Germinal center (tissue), 1 donor: Measurements from ENCODE around the gene PUDP.
A peak's percentile ranks its signal among the peaks of the same experiment; 100 is the strongest.
"Not testable (repeated sequence)": the region's sequence is repeated elsewhere in the genome, so short reads cannot be mapped to it uniquely, and the experiment has no call there.

Experiments used
- DNase-seq: peaks from one replicate; pipeline ENCODE4 v3.0.0; 2012; ENCODE audit warnings: mixed read lengths, low spot score

Gene PUDP

DNA sequence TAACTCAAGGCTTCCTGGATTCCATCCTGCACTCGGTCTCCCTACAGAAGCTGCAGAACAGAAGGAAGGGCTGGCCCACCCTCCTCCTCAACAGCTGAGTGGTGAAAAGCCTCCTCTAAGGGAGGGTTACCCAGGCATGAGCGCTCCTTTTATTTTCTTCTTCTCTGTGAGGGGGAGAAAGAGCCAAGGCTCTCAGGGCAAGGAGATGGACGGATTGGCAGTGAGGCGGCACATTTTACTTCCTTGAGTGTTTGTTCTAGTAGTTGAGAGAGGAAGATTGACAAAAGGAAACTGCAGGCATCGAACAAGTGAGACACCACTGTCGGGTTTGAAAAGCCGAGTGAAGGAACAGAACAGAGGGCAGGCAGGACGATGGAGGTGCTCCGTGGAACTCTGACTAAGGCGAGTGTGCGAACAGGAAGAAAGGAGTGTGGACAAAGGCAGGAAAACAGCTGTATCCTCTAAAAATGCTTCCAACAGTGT, 38.9 kb downstream of the PUDP start:
- DNase-seq: no peak

DNA sequence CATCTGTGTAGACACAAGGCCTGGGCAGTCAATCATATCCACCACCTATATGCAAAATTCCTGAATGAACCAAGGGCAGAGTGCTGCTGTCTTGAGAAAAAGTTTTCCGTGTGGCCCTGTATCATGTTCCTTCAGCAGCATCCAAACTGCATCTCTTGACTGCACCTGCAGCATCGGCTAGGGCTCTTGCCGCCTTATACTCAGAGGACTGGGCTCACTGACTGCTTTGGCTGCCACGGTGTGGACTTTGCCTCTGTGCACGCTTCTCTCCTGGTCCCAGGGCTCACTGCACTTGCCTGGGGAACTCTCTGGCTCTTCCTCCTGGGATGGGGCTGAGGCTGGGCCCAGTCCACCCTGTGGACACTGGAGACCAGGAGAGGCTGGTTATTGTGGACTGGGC, 39.9 kb downstream of the PUDP start:
- DNase-seq: no peak

DNA sequence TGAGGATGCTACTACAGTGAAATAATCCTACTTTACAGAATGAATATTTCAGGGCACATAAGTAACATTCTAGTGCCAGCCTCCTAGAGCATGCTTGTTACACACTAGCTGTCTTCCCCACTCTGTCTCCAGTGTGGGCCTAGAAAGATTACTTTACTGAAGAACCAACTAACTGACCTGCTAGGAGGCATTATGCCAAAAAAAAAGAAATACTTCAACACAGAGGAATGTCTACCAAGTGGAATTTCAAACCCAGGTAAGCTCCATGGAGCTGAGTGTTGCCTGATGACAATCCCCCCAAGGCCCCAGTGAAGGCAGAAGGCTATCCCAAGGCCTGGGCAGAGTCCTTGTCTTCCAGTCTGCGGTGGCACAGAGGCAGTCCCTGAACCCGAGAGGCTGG, 41.3 kb downstream of the PUDP start:
- no peak for DNase-seq

DNA sequence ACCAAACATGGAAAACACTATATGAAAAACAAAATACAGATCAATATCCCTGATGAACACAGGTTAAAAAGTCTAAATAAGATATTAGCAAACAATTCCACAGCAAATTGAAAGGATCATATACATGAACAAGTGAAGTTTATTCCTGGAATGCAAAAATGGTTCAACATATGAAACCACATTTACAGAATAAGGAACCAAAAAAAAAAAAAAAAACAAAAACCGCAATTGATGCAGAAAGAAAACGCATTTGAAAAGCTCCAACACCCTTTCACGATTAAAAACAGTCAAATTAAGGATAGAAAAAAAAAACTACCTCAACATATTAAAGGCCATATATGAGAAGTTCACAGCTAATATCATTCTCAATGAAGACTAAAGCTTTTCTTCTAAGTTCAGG, 45.8 kb downstream of the PUDP start:
- no peak for DNase-seq

DNA sequence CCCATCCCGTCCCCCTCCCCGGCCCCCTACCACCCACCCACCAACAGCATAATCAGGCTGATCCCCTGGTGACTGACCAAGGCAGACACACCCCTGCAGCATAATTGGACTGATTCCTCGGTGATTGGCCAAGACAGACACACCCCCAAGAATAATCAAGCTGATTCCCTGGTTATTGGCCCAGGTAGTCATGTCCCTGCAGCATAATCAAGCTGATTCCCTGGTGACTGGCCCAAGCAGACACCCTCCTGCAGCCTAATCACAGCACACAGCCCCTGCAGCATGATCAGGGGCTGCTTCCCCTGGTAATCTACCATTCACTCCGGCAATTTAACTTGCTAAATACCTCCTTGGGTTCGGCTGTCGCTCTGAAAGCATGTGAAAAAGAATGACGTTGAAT, 47.9 kb downstream of the PUDP start:
- DNase-seq: no peak

DNA sequence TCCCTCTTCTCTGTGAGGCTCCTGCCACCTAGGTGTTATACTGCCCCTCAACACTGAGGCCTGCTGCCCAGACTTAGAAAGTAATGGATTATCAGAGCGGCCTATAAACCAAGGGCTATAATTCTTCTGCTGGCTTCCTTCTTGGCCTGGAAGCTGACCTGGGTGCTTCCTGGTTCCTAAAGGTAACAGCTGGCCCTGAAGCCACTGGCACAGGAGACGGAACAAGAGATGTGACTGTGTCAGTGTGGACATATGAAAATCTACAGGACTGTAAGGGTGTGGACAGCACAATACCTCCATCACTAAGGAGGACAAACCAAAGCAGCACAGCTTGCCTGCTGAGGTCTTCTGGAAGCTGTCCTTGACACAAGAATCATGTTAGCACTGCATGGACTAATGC, 52.3 kb downstream of the PUDP start:
- not testable (repeated sequence) for DNase-seq

DNA sequence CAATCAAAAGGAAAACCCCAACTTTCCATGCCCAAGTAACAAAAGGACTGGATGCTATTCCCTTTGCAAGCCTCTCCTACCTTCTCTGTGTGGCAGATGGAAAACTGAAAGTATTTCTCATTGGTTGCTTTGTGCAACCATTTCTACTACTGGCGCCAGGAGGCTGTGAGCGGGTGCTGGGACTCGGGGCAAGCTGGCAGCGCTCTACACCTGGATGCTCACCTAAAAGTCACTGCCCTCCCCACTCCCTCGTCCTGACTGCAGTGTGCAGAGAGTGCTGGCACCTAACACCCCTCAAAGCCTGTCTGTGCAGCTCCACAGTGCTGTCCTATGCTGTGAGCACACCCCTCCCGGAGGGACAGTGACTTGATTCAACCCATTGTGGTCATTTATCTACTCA, 54.6 kb downstream of the PUDP start:
- DNase-seq: no peak

DNA sequence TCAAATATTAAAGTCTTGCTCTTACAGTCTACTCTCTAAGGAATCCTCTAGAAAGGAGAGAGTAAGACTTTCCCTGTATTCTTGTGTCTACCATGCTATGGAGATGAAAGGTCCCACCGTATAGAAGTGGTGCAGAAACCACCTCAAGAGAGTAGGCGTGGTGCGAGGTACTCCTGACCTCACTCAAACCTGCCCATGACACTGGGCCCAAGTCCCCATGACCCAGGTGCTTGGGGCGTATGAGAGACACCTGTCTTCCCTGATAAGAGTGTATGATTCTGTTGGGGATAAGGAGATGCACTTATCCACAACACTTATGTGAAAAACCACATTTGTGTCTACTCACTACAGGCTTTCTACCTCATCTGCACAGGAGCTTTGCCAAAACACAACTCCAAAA, 55.4 kb downstream of the PUDP start:
- DNase-seq: no peak

DNA sequence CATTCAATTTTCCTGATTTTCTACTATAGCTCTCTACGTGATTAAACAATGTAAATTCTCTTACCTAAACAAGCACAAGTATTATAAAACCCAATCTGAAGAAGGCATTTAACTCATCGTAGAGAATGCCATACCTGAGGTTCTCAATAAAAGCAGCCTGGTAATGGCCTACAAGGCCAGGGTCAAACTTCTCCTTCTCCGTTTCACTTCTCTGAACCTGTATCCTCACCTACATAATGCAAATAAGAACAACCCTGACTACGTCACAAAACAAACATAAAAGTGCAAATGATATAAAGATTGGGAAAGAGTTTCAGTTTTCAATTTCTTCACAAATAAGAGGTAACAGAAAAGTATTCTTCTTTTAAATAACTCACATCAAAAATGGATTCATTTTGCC, 56.0 kb downstream of the PUDP start:
- DNase-seq: no peak

DNA sequence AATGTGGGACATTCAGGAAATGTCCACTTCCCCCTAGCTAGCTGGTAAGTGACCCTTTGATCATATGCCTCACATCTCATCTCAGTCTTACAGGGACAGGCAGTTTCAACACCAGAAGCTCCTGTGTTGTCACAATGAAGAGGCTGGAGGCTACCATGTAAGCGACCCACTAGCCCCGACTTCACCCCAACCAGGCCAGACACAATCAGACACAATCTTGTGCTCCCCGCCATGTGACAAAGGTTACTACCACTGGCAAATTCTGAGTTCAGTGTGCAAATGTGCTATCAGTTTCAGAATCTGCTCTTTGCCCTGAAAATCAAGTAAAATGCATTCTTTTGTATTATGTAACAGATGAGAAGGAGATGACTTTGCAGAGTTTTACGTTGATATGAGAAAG, 57.3 kb downstream of the PUDP start:
- DNase-seq: no peak

DNA sequence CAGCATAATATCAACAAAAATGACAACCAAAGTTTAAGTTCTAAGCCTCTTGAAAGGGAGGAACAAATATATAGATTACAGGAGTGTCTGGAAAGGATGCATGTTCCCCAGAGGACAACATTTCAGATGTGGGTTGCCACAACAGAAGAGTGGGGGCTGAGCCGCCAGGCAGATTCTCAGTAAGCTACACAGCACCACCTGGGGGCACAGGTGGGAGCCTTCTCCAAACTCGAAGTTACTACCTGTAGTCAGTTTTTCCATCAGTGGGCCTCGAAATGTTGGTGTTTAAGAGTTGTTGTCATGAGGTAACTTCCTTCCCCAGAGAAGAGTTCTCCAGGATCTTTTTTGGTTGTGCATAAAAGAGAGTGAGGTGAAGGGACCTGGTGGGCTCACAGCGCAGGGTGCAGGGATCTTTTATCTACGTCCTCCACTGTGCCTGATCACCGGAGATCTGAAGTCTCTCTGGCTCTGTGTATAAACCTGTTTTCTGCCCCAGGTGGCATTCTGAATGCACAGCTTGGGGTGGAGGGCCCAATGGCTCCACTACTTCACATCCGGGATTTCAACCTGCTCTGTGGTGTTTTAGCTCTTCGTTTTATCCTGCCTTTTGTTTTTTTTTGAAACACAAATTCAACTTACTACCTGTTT, 58.9 kb downstream of the PUDP start:
- DNase-seq: peak; percentile 13

DNA sequence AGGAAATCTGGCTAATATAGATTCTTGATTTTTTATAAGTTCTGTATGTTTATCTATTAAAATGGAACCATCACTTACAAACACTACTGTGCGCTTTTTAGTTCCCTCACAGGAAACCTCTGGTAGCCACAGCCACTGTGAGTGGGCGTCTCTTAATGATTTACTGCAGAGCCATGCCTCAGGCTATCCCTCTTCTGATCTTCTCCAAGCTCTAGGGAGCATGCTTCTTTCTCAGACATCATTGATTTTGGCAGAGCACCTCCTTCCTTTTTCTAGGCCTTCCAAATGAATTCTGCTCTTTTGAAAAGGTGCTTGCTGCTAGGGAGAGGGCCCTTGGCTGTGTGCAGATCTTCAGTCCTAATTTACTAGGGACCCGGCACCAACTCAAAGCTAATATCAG, 61.6 kb downstream of the PUDP start:
- DNase-seq: no peak

DNA sequence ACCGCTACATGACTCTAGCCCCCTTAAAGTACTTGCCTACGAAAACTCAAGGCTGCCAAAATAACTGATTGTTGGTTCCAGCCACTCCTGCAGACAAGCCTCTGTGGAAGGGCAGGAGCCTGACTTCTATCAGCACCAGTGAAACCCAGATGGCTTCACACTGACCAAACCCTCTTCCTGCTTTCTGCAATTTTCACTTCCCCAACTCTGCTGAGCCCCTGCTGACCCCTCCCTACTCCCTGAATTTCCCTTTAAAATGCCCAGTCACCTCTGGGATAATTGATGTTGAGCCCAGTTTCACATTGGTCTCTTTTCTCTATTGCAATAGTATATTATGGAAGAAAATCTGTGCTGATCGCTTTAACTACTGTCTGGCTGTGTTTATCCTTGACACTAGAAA, 62.1 kb downstream of the PUDP start:
- DNase-seq: no peak

DNA sequence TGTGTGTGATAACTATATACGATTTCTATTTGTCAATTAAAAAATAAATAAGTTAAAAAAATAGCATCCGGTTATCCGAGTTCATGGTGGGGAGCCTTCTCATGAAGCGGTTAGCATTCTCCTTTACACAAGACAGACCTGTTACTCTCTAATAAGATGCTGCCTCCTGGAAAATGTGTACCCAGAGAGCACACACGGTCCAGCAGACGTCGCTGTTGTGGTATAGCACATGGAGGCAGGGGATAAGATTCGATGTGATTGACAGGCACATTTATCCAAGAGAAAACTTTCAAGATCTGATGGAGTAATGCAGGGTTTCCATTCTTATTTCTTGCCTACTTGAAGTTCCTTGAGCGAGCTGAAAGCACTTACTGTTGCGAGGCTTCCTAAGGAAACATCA, 63.1 kb downstream of the PUDP start:
- DNase-seq: no peak

DNA sequence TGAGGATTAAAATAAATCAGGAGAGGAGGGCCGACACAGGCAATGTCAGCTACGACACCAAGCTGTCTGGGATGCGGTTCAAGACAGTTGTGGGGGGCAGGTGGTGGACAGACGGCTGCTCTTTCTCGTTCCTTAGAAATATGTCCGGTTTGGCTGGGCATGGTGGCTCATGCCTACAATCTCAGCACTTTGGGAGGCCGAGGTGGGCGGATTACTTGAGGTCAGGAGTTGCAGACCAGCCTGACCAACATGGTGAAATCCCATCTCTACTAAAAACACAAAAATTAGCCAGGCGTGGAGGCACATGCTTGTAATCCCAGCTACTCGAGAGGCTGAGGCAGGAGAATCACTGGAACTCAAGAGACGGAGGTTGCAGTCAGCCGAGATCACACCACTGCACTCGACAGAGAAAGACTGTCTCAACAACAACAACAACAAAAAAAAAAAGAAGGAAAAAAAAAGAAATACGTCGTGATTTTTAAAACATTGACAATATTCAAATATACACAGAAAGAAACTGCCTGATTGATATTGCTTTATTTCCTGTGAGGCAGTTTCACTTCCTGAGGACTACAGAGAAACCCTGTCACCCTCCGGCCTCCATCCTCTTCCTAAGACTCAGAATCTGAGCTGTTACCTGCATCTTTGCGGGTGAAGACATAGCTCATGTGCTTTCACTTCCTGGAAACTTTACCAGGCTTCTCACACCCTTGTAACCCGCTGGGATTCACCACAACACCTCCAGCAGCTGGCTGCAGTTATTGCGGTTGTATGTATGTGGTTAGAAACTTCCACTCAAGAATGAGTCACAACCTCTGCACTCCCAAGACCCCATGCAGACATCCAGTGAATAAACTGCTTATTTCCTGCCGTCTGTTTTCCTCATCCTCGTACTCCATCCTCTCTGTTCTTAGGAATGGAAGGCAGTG, 64.2 kb downstream of the PUDP start:
- peak; percentile 35 for DNase-seq

DNA sequence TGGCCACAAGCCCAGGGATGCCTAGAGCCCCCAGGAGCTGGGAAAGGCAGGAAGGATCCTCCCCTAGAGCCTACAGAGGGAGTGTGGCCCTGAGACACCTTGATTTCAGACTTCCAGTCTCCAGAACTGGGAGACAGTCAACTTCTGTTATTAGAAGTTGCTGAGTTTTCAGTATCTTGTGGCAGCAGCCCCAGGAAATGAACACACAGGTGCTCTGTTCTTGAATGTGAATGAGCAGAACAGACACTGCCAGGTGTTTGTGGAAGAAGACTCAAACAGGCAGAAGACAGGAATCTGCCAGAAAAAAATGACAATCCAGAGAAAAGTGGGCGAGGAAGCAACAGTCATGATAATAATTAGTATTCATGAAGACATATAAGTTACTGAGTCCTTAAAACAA, 64.9 kb downstream of the PUDP start:
- no peak for DNase-seq

DNA sequence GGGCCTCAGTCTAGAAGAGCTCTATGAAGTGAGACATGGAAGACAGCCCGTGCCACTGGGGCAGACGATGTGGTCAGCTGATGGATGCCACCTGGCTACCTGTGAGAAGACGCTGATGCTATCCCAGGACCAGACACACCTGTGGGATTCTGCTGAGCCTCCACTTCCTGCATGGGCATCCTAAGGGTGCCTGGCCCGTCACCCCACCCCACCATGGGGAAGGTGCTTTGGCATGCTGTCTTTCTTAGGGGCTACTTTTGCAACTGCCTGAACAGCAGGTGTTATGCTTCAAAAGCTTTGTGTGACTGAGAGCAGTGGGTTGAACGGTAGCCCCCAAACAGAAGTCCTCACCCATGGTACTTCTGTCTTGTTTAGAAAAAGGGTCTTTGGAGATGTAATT, 65.4 kb downstream of the PUDP start:
- no peak for DNase-seq

DNA sequence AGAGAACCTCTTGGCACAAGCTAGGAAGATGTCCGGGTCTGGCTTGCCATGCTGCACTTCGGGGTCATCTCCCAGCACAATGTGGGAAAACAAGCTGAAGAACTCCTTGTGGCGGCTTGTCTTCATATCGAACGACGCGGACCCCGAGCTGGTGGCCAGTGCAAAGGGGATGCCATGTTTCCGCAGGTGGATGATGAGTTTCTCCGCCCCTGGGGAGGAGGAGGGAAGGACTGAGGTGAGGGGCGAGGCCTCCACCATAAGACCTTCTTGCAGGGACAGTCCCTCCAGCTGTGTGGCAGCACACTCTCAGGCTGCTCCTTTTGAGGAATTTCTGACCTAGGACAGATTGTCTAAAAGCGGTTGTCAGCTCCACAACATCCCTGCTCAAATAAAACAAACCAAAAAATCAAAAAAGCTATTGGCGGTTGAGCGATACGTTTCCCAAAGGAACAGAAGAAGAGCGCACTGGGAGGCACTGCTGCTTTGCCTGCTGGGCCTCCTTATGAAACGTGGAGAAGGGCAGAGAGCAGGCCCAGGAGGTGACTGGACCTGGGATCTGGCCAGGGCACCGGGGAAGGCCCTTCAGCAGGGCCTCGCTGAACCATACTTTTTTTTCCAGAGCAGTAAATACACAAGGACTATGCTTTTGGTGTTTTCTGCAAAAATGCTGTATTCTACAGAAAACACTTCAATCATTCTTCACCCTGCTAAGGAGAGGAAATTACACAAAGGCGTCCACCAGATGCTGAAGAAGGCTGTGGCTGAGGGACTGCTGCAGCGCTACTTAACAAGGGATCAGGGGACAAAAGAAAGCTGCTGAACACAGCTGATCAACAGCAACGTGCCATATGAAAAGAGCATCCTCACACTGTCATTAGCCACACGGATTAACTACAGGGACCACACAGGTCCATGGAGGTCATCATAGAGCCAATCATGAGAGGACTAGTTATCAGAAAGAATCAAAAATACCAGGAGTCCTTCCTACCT, 70.4 kb downstream of the PUDP start:
- DNase-seq: no peak

DNA sequence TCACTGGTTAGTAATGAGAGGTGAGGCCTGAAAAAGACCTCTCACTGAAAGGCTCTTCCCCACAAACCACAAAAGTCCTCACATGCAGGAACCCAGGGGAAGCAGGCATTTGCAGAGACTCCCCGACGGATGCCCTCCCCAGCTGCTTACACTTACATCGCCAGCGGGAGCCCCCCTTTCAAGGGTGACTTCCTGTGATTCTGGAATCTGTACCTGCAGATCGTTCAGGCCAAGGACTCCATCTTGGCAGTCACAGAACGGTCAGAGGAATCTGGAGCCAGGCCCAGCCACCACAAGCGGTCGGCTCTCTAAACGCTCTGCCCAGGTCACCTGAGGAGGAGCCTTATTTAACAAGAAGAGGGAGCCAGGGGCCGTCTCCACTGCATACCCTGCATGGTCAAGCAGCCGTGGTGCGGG, 71.7 kb downstream of the PUDP start:
- DNase-seq: no peak

DNA sequence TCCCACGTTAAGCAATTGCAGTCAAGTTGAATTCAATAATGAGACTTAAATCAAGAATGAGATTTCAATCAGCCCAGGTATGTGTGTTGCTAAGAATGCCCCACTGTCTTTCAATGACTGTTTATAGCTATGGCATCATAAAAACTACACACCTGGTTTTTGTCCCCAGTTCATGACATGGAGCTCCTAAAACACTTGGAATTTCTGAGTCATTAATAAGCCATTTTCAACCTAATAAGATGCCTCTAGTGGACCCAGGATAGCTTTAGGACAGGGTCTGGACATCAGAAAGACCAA, 73.1 kb downstream of the PUDP start:
- DNase-seq: no peak

DNA sequence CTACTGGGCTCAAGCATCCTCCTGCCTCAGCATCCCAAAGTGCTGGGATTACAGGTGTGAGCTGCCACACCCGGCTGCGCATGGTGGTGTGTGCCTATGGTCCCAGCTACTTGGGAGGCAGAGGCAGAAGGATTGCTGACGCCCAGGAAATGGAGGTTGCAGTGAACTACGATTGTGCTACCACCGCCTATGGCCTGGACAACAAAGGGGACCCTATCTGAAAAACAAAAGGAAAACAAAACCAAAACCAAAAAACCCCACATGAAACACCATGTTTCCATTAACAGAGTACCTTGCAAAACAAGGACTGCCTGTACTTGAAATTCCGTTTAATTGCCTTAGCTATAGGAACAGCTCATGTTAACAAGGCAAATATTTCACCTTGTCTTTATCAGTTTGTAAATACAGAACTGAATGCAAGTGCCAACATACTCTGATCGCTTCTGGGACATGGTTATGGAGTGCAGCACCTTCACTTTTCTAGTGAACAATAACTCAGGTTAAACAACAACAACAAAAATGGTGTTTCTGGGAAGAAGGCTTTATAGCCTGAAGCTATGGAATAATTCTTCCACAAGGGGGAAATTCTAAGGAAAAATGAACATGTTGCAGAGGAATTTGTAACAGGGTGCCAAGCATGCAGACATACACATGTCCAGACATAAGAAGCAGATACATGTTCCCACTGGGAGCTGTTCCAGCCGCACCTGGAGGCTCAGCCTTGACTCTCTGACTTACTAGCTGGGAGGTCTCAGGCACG, 73.6 kb downstream of the PUDP start:
- no peak for DNase-seq

DNA sequence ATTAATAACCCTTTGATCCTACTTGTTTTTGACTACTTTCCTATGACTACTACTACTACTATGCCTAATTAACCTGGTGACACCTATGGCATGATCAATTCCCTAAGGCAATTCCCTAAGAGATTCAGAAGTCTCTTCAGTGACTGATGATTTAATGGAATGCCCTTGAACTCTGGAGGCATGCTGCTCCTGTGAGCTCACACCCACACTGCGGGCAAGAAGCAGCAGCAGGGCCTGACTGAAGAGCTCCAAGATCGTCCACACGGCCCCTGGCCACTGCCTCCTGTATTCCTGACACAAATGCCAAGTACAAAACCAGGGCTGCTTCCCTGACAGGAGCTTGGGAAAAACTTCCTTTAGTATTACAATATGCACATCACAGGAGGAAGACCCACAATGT, 74.6 kb downstream of the PUDP start:
- DNase-seq: no peak
